B cell (primary cell): ENCODE results near the gene LAMA2.

ENCODE experiments used
- EZH2 ChIP-seq: IDR thresholded peaks from 2 replicates; pipeline ENCODE4 v1.6.1; 2012; ENCODE audit warnings: borderline replicate concordance, low read depth, mild to moderate bottlenecking, moderate library complexity, low read length; ENCODE audit not compliant: insufficient read depth, poor library complexity, severe bottlenecking
- TF ChIP-seq, protein P1 (sequence below): fragments of 200-600 bp; IDR thresholded peaks from one replicate; pipeline ENCODE4 v1.8.0; 2022; ENCODE audit warnings: antibody characterized with exemption, mild to moderate bottlenecking

DNA sequence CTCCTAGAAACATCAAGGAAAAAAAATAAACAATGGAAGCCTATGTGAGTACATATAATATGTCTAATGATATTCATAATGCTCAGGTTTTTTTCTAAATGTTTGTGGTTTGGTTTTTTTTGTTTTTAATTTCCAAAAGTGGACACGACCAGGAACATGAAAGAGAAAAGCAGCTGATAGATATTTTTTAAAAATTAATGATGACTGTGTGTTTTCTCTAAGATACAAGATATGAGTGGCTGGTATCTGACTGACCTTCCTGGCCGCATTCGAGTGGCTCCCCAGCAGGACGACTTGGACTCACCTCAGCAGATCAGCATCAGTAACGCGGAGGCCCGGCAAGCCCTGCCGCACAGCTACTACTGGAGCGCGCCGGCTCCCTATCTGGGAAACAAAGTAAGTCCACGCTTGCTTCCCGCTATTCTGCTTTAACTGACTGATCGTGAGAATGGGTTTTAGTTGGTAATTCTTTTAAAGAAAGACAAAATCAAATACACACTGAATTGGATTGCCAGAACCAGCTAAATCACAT is 309.6 kb downstream of the LAMA2 start:
- TF ChIP-seq, protein P1, sequence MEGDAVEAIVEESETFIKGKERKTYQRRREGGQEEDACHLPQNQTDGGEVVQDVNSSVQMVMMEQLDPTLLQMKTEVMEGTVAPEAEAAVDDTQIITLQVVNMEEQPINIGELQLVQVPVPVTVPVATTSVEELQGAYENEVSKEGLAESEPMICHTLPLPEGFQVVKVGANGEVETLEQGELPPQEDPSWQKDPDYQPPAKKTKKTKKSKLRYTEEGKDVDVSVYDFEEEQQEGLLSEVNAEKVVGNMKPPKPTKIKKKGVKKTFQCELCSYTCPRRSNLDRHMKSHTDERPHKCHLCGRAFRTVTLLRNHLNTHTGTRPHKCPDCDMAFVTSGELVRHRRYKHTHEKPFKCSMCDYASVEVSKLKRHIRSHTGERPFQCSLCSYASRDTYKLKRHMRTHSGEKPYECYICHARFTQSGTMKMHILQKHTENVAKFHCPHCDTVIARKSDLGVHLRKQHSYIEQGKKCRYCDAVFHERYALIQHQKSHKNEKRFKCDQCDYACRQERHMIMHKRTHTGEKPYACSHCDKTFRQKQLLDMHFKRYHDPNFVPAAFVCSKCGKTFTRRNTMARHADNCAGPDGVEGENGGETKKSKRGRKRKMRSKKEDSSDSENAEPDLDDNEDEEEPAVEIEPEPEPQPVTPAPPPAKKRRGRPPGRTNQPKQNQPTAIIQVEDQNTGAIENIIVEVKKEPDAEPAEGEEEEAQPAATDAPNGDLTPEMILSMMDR: no peak
- TF ChIP-seq EZH2: no peak
